Measurements from ENCODE around the gene RHNO1. TPM values are rescaled to one million over a fixed set of nuclear protein-coding genes. Genes with fewer than 3 reads are reported as not detected.

The RHNO1 gene
- total and polyA plus RNA-seq, 2 donors (not counting 3 experiments of a cell fraction or from before 2014, with no cell fraction given), result 33.8 to 35.2 TPM

DNA sequence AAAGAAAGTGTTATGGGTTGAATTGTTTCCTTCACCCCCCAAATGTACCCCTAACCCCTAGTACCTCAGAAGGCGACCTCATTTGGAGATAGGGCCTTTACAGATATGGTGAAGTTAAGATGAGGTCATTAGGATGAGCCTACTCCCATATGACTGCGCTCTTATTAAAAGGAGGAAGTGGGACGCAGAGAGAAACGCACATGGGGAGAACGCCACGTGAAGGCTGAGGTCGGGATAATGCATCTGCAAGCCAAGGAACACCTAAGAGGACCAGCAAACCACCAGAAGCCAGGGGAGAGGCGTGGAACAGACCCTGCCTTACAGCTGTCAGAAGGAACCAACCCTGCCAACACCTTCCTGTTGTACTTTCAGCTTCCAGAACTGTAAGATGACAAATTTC lies 40.4 kb upstream of the RHNO1 start:
- intact Hi-C loops (cut with micrococcal nuclease), result no loop called here
- FAIRE-seq (no peak), DNase-seq (ENCODE audit: low read depth, low spot score) (no peak)
- no peak overlapping the region for H3K9ac ChIP-seq (replicated peaks; ENCODE audit: extremely low read depth, insufficient read depth, low read length)
- no peaks in the 10 kb centered on the region for H3K4me1 ChIP-seq (ENCODE audit: control insufficient read depth, extremely low read depth, insufficient read depth, low read length)
- H3K36me3 ChIP-seq (ENCODE audit: control insufficient read depth in 2 of 2, extremely low read depth in 1 of 2, insufficient read depth in 2 of 2, low read length in 2 of 2), result no peaks in the 10 kb centered on the region
- H3K9me3 ChIP-seq (replicated peaks; ENCODE audit: control insufficient read depth, insufficient read depth, low read length), result no peaks in the 10 kb centered on the region
- ChIA-PET CTCF (interaction anchor here (1.4 to 2.8 kb wide), 2 partner anchors 17 to 205 kb away, joined by 3 to 12 read pairs; no protein-coding TSS in a partner anchor), POLR2A (no interaction called here)
- peaks cover 0 to 4% of the 10 kb centered on the region in 2 experiments for H3K27me3 ChIP-seq (ENCODE audit: control insufficient read depth in 2 of 2, insufficient read depth in 2 of 2, low read length in 2 of 2)
- TF ChIP-seq EZH2 (IDR thresholded peaks at IDR 0.05; ENCODE audit: borderline replicate concordance, low read depth, low read length, severe bottlenecking), result no peak
- TF ChIP-seq GATA2 (IDR thresholded peaks at IDR 0.05; ENCODE audit: insufficient read depth, insufficient read length, low read depth, low read length), result no peak
- no peak for TF ChIP-seq FOS (IDR thresholded peaks at IDR 0.05; ENCODE audit: borderline replicate concordance, insufficient read depth, low read length)
- TF ChIP-seq, protein P1, sequence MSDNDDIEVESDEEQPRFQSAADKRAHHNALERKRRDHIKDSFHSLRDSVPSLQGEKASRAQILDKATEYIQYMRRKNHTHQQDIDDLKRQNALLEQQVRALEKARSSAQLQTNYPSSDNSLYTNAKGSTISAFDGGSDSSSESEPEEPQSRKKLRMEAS (IDR thresholded peaks at IDR 0.05; ENCODE audit: insufficient read depth, insufficient read length), result no peak
- H3K4me3 ChIP-seq (replicated peaks in 1 of 3; ENCODE audit: insufficient read depth in 1 of 3, low read depth in 1 of 3, low read length in 3 of 3), result no peak overlapping the region
- H3K4me2 ChIP-seq (ENCODE audit: insufficient read depth, low read length), result no peak overlapping the region
- no TSS peak for BruUV-seq (replicated peaks)
- no peaks in the 10 kb centered on the region for H4K20me1 ChIP-seq (replicated peaks; ENCODE audit: control insufficient read depth, extremely low read depth, insufficient read depth, low read length)
- H3K27ac ChIP-seq (ENCODE audit: insufficient read depth, low read depth, low read length), result no peak overlapping the region
- H3K79me2 ChIP-seq (ENCODE audit: control insufficient read depth, insufficient read depth, low read length), result no peaks in the 10 kb centered on the region
- dilution Hi-C loops (cut with MboI; ENCODE audit: extremely low pct_ligation_motif_present, low sequenced_read_pairs), result no loop called here
- H2AFZ ChIP-seq (ENCODE audit: low read depth, low read length), result no peak overlapping the region
- no peaks in the 10 kb centered on the region for H3K9me1 ChIP-seq (replicated peaks; ENCODE audit: control insufficient read depth, extremely low read depth, insufficient read depth, low read length)

DNA sequence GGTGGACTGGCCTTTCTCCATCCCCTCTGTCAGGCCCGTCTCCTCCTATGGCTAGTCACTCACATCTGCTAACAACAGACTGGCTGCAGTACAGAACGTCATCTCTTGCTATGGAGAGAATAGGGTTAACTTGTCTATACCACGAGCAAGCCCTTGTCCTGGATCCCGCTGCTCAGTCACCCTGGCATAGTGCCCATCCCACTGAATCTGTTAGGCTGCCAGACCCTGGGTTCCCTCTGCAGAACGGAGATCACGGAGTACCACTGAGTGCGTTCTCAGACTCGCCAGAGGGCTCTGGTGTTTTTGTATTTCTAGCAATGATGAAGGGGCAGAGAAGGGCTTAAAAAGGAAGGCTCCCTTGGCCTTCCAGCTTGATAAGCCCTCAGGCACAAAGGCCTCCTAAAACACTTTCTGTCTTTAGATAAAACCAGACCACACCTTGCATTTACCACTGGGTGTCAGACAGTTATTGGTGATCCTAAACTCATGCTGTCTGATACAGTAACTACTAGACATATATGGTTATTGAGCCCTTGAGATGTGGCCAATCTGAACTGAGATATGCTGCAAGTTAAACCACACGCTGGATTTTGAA lies 35.9 kb upstream of the RHNO1 start:
- Histone ChIP-seq H3K9me1 (replicated peaks; ENCODE audit: control insufficient read depth, extremely low read depth, insufficient read depth, low read length) (no peaks in the 10 kb centered on the region), H3K9ac (replicated peaks; ENCODE audit: extremely low read depth, insufficient read depth, low read length) (no peak overlapping the region), H3K4me2 (ENCODE audit: insufficient read depth, low read length) (no peak overlapping the region), H3K4me1 (ENCODE audit: control insufficient read depth, extremely low read depth, insufficient read depth, low read length) (peaks cover 16% of the 10 kb centered on the region), H2AFZ (ENCODE audit: low read depth, low read length) (no peak overlapping the region), H3K27me3 (ENCODE audit: control insufficient read depth in 2 of 2, insufficient read depth in 2 of 2, low read length in 2 of 2) (no peaks in the 10 kb centered on the region), H3K36me3 (ENCODE audit: control insufficient read depth in 2 of 2, extremely low read depth in 1 of 2, insufficient read depth in 2 of 2, low read length in 2 of 2) (no peaks in the 10 kb centered on the region), H3K9me3 (replicated peaks; ENCODE audit: control insufficient read depth, insufficient read depth, low read length) (no peaks in the 10 kb centered on the region), H3K27ac (ENCODE audit: insufficient read depth, low read depth, low read length) (no peak overlapping the region), H3K4me3 (replicated peaks in 1 of 3; ENCODE audit: insufficient read depth in 1 of 3, low read depth in 1 of 3, low read length in 3 of 3) (no peak overlapping the region), H3K79me2 (ENCODE audit: control insufficient read depth, insufficient read depth, low read length) (no peaks in the 10 kb centered on the region), H4K20me1 (replicated peaks; ENCODE audit: control insufficient read depth, extremely low read depth, insufficient read depth, low read length) (no peaks in the 10 kb centered on the region)
- TF ChIP-seq, protein P1 (IDR thresholded peaks at IDR 0.05; ENCODE audit: insufficient read depth, insufficient read length), result no peak
- no peak for TF ChIP-seq FOS (IDR thresholded peaks at IDR 0.05; ENCODE audit: borderline replicate concordance, insufficient read depth, low read length)
- no peak for TF ChIP-seq POLR2AphosphoS5 (IDR thresholded peaks at IDR 0.05; ENCODE audit: insufficient read depth, low read depth, low read length)
- no peak for TF ChIP-seq GATA2 (IDR thresholded peaks at IDR 0.05; ENCODE audit: insufficient read depth, insufficient read length, low read depth, low read length)
- no peak for TF ChIP-seq MYC (IDR thresholded peaks at IDR 0.05; ENCODE audit: low read depth, low read length)
- TF ChIP-seq POLR2A (IDR thresholded peaks at IDR 0.05; ENCODE audit: low read depth, low read length), result no peak
- no peak for TF ChIP-seq JUN (IDR thresholded peaks at IDR 0.05; ENCODE audit: borderline replicate concordance, insufficient read depth, insufficient read length, low read depth)
- TF ChIP-seq, protein P2, sequence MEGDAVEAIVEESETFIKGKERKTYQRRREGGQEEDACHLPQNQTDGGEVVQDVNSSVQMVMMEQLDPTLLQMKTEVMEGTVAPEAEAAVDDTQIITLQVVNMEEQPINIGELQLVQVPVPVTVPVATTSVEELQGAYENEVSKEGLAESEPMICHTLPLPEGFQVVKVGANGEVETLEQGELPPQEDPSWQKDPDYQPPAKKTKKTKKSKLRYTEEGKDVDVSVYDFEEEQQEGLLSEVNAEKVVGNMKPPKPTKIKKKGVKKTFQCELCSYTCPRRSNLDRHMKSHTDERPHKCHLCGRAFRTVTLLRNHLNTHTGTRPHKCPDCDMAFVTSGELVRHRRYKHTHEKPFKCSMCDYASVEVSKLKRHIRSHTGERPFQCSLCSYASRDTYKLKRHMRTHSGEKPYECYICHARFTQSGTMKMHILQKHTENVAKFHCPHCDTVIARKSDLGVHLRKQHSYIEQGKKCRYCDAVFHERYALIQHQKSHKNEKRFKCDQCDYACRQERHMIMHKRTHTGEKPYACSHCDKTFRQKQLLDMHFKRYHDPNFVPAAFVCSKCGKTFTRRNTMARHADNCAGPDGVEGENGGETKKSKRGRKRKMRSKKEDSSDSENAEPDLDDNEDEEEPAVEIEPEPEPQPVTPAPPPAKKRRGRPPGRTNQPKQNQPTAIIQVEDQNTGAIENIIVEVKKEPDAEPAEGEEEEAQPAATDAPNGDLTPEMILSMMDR (IDR thresholded peaks at IDR 0.05; ENCODE audit: extremely low read depth in 1 of 2, insufficient read depth in 1 of 2, low read depth in 1 of 2, low read length in 2 of 2), result no peak
- TF ChIP-seq EZH2 (IDR thresholded peaks at IDR 0.05; ENCODE audit: borderline replicate concordance, low read depth, low read length, severe bottlenecking), result no peak
- POLR2A ChIA-PET, result no interaction called here
- intact Hi-C loops (cut with micrococcal nuclease) (no loop called here), dilution Hi-C loops (cut with MboI; ENCODE audit: extremely low pct_ligation_motif_present, low sequenced_read_pairs) (no loop called here)
- no TSS peak for BruUV-seq (replicated peaks)
- FAIRE-seq (no peak), DNase-seq (ENCODE audit: low read depth, low spot score) (no peak)
- CTCF ChIA-PET, result no interaction called here

All from endothelial cell of umbilical vein (primary cell).